ENCODE results near the gene KIF13A. TPM values are rescaled to one million over a fixed set of nuclear protein-coding genes. Genes with fewer than 3 reads are reported as not detected.
A peak's percentile ranks its signal among the peaks of the same experiment; 100 is the strongest.
"Not testable (repeated sequence)": the region's sequence is repeated elsewhere in the genome, so short reads cannot be mapped to it uniquely, and the experiment has no call there.

The KIF13A gene
- total RNA-seq, 1 donor: 25.3 TPM

DNA sequence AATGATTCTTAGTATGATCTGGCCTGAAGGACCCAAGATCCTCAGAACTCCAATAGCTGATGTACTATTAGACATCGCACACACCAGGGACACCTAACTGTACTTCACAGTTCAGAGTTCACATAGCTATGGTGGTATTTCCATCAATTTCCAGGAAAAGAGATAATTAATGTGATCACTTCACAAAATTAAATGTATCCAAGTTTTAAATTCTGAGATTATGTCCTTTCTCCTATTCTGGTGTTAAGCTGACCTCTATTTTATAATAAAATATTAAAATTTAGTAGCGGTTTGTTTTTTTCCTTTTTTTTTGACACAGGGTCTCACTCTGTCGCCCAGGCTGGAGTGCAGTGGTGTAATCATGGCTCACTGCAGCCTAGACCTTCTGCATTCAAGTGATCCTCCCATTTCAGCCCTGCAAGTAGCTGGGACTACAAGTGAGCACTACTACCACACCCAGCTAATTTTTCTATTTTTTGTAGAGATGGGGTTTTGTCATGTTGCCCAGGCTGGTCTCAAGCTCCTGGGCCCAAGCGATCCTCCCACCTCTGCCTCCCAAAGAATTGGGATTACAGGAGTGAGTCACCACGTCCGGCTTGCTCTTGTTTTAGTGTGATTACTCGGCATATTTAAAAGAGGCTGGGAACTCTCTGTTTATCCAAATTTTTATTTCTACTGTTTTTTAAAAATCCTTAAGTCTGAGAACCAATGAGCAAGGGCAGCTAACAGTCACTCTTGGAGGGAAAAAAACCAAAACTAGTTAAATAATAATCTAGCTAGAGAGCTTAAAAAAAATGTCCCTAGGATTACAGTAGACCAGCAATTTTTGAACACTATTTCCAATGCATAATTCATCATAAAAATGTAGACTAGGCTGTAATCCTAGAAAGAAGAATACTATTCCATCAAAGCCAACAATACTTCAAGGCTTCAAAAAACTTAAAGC is 16.0 kb downstream of the KIF13A start:
- DNase-seq (ENCODE audit: low read depth in 2 of 3, low spot score in 2 of 3): no peak

DNA sequence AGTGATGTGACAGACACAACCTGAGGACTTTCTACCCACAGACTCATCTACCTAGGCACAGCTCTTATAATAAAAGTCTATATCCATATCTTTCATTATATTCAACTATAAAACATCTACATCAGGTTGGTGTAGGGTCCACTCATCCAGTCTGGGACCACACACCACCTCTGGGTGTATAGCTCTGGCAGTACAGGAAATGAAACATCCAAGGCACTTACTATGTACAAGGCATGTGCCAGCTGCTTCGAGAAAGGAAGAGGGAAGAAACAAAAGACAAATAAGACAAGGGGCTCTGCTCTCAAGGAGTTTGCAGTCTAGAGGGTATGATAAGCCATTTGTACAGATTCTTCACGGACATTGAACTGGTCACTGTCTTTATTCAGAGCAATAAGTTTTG is 18.6 kb downstream of the KIF13A start:
- no peak for DNase-seq (ENCODE audit: low read depth in 2 of 3, low spot score in 2 of 3)

DNA sequence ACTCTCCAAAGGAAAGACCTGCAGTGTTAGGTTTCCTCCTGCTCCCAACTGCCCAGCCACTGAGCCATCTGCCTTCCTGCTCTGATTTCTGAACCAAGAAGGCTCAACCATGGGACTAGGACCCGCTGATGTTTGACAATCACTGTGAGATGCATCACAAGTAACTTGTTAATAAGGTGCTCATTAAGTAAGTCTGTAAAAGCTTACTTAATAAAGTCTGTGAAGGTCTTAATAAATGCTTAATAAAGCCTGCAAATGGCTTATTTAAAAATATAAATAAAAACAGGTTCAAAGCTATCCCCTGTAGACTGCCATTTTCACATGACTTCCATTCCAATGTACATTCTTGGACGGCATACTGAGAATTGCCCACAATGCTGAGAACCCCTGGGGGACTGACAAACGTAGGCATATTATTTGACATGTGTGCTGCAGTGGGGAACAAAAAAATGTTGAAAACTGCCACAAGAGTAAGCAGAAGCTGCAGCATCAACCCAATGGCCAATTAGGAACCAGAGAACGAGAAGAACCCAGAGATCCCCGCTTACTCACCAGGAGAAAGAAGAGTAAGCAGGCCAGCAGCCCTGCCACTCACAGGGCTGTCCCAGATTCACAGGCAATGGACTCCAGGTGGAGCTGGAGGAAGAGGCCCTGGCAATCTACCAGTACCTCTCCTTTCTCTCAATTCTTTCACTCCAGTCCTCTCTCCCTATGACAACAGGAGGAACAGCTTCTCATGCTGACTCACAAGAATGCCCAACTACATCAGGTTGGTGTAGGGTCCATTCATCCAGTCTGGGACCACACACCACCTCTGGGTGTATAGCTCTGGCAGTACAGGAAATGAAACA is 19.5 kb downstream of the KIF13A start:
- no peak for DNase-seq (ENCODE audit: low read depth in 2 of 3, low spot score in 2 of 3)

DNA sequence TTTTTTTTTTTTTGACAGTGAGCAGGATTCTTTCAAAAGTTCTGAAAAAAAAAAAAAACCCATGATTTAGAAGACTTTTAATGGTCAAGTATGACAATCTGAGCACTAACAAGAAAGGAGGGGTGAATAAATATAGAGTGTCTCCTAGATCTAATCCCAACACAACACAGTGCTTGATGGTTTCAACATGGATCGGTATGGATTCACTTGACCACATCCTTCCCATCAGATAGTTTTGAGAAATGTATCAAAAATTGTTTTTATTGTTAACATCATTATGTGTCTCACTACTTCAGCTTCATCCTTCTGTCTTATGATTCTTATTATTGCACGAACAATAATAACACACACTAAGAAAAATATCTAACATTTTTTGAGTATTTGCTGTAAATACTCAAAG is 21.0 kb downstream of the KIF13A start:
- no peak for DNase-seq (ENCODE audit: low read depth in 2 of 3, low spot score in 2 of 3)

DNA sequence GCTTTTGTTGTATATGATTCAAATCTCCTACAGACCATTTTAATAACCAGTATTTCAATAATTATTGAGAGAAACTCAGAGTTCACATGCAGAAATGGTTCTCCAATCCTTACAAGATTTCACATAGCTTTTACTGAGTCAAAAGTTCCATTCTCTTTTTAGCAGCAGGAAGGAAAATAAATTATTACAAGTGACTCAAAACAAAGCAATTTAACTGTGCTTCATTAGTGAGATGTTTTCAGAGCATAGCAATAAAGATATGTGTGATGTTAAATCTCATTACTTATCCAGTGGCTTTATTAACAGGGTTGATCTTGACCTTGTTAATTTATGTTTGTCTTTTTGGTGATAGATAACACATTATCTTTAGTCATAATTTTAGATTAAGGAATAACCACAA is 22.0 kb downstream of the KIF13A start:
- no peak for DNase-seq (ENCODE audit: low read depth in 2 of 3, low spot score in 2 of 3)

DNA sequence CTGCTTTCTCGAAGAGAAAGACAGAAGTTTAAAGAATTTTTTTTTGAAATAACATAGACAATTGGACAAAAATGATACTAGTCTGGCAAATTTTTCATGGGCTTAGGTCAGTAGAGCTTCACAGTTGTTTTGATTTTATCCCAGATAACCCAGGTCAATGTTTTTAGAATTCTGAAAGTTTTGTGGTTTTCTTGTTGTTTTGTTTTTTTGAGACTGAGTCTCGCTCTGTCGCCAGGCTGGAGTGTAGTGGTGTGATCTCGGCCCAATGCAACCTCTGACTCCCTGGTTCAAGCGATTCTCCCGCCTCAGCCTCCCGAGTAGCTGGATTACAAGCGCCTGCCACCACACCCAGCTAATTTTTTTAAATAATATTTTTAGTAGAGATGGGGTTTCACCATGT is 22.8 kb downstream of the KIF13A start:
- no peak for DNase-seq (ENCODE audit: low read depth in 2 of 3, low spot score in 2 of 3)

DNA sequence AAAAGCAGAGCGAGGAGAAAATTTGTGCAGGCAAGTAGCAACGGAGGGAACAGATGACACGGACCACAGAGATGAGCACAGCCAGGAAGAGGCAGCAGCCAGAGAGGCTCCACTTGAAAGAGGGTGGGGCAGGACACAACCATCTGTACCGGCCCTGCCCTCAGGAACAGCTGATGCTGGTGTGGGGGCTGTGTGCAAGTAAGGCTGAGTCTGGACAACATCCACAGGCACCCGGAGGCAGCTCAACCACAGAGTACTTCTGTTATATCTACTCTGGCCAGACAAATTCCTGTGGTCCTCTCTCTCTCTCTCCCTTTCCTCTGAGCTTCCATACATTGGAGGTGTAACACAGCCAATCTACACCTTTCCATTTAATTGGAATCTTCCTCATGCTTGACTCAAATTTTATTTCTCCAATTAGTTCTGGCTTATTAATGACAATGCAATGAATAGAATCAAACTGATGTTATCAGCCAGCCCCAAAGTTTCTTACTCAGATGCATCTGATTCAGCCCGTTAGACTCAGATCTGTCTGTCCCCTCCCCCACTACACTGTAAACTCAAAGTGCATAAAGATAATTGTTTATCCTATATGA is 24.9 kb downstream of the KIF13A start:
- peak in 2 of 3 donors; percentile 64 to 80 for DNase-seq (ENCODE audit: low read depth in 2 of 3, low spot score in 2 of 3)

DNA sequence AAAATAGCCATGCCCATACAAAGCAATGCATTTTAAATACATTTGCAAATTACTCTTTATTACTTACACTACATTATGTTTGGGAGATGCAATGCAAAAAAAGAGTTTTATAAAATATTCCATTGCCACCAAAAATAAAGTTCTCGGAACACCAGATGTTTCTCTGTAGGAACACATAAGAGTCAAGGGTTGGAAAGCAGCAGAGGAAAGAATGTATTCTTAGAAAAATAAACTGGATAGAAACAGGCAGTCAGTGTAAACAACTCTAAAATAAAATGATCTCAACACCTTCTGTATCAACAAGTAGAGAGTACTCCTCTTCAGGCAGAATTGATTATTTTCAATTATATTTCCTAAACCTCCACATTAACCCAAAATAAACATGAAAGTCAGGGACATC is 28.1 kb downstream of the KIF13A start:
- no peak for DNase-seq (ENCODE audit: low read depth in 2 of 3, low spot score in 2 of 3)

DNA sequence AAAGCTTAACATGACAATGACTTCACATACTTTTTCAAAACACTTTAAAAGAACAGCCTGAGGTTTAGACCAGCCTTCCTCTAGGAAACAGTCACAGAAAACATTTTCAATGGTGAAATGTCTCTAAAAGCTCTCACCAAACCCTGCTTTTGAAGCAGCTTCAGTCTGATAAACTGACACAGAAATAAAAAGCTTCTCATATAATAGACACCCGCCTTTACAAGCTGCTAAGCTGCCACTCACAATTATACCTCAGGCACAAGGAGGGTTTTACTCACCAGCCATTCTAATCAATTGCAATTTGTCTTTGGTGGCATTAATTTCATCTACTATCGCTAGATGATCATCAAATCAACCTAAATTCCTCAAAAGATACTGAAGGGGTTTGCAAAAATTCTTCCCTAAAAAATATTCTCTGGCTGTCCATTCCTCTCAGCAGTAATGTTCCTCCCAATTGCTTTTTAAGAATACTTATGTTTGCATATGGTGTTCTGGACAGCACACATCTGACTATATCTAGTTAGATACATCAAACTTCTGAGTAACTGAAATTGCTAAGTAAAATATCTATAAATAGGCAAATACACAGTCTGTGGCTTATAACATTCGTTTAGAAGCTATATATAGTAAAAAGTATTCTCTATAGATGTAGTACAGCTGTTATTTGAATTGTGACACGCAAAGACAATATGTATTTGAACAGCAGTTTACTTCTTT is 29.4 kb downstream of the KIF13A start:
- no peak for DNase-seq (ENCODE audit: low read depth in 2 of 3, low spot score in 2 of 3)

DNA sequence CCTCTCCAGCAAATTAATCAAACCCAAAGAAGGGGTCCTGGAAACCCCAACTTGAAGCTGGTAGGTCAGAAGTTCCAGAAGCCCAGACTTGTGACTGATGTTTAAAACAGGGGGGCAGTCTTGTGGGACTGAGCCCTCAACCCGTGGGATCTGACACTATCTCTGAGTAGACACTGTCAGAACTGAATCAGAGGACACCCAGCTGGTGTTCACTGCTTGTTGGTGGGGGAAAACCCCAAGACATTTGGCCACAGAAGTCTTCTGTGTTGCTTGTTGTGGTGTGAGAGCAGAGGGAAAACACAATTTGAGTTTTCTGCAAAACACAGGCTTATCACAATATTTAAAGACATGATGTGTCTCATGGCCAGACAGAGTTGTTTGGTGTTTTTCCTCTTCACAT is 29.9 kb downstream of the KIF13A start:
- DNase-seq (ENCODE audit: low read depth in 2 of 3, low spot score in 2 of 3): peak in 2 of 3 donors; percentile 27 to 39

DNA sequence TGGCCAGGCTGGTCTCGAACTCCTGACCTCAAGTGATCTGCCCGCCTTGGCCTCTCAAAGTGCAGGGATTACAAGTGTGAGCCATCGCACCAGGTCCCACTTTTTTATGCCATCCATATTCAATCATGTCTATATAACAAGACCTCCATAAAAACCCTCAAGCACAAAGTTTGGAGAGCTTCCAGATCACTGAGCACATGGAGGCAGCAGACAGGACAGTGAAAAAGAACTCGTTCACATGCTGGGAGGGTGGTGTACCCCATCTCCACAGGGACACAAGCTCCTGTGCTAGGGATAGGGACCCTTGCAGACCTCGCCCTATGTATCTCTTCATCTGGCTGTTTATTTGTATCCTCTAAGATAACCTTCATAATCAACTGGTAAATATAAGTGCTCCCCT is 30.3 kb downstream of the KIF13A start:
- no peak for DNase-seq (ENCODE audit: low read depth in 2 of 3, low spot score in 2 of 3)

DNA sequence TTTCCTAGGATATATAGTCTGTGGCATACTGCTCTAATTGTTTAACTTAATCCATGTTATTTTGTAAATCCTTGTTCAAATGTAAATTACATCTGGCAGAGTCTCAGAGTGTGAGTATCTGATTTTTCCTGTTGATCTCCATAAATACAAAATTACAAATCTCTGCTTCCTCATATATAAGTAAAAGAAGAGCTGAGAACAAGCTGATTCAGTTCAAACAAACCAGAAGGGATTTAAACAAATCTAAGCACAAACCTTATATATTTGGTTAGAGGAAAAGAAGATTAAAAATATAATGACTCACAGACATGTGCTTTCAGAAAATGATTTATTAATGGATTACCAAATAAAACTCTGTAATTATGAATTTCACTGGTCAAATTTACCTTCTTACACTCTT is 37.3 kb downstream of the KIF13A start:
- DNase-seq (ENCODE audit: low read depth in 2 of 3, low spot score in 2 of 3): no peak

DNA sequence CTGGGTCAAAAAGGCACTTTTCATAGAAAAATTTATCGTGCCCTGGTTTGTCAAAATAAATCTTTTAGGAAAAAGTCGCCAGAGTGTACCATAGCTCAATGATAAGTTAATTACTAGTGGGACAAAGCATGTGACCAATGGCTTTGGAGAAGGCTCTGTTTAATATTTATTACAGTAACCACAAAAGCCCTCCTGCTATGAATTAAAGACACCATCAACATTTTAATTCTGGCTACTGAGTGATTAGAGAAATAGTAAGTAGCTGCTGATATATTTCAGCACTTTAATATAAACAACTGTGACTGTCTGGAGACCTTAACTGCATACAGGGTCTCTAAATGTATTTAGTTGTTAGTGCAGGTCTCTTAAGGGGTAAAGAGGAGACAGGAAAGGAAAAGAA is 38.3 kb downstream of the KIF13A start:
- DNase-seq (ENCODE audit: low read depth in 2 of 3, low spot score in 2 of 3): no peak

DNA sequence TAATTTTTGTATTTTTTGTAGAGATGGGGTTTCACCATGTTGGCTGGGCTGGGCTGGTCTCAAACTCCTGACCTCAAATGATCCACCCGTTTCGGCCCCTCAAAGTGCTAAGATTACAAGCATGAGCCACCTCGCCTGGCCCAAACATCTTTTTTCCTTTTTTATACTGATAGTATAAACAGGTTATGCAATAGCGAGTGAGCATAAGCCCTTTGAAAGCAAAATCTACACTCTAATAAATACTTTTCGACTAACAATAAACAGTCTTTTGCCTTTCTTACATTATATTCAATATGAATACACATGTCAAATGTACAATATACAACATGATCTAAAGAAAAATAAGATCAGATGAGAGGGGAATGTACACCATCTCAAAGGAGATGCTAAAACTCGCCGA is 38.7 kb downstream of the KIF13A start:
- no peak for DNase-seq (ENCODE audit: low read depth in 2 of 3, low spot score in 2 of 3)

DNA sequence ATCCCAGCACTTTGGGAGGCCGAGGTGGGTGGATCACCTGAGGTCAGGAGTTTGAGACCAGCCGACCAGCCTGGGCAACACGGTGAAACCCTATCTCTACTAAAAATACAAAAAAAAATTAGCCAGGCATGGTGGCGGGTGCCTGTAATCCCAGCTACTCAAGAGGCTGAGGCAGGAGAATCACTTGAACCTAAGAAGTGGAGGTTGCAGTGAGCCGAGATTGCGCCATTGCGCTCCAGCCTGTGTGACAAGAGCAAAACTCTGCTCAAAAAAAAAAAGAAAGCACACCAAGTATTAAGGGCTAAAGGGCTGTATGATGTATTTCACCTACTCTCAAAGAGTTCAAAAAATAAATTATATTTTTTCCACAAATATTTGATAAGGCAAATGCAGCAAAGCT is 39.9 kb downstream of the KIF13A start:
- DNase-seq (ENCODE audit: low read depth in 2 of 3, low spot score in 2 of 3): not testable (repeated sequence)

DNA sequence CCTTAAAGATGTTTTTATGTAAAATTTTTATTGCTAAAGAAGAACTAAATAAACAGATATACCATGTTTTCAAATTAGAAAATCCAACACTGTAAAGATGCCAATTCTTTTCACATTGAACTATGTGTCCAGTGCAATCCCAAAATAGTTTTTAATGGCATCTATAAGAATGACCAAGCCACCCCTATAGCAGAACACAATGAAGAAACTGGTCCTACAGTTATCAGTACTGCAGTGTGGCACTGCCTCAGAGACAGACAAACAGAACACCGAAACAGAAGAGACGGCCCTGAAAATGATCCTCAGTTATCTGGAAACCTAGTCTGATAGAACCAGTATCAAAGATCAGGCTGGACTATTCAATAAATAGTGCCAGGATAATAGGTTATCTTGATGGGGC is 41.9 kb downstream of the KIF13A start:
- DNase-seq (ENCODE audit: low read depth in 2 of 3, low spot score in 2 of 3): no peak

DNA sequence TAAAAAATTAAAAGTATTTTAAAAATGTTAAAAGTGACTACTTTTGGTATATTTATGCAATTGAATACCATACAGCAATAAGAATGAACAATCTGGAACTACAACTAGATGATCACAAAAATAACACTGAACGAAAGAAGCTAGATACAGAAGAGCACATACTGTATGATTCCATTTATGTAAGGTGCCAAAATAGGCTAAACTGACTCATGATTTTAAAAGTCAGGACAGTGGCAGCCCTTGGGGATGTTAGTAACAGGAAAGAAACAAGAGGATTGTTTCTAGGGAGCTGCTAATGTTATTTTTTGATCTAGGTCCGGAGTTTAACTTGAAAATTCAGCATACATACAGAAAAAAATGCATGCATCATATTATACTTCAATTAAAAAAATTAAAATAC is 42.3 kb downstream of the KIF13A start:
- no peak for DNase-seq (ENCODE audit: low read depth in 2 of 3, low spot score in 2 of 3)

DNA sequence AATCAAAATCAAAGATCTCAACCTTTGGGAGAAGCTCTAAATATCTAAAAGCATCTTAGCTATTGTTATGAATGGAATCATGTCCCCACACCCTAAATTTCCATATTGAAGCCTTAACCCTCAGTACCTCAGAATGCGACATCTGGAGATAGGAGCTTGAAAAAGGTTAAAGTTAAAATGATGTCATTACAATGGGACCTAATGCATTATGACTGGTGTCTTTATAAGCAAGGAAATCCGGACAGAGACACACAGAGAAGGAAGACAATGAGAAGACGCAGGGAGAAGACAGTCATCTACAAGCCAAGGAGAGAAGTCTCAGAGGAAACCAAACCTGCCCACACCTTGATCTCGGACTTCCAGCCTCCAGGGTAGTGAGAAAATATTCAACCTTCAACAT is 46.1 kb downstream of the KIF13A start:
- no peak for DNase-seq (ENCODE audit: low read depth in 2 of 3, low spot score in 2 of 3)

DNA sequence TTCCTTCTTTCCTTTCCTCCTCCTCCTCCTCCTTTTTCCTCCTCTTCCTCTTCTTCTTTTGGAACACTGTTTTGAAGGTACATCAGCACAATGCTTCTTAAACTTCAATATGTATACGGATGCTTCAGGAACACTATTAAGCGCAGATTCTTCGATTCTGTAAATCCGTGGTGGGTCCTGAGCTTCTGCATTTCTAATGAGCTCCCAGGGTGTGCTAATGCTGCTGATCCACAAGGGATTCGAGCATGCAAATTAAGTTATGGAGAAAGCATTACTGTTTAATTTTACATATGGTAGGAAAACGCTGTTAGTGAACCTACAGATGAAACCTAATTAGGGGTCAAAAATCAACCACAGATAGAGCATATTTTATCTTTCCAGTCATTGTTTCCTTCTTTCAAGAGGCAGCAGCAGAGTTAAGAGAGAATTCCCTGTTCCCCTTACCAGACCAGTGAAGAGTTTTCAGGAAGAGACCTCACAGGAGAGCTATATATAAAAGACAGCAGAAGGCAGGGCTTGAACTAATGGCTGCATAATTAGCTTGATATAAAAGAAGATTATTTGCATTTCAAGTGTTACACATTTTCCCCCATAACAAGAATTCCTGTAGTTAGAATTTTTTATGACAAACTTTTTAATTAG is 47.2 kb downstream of the KIF13A start:
- DNase-seq (ENCODE audit: low read depth in 2 of 3, low spot score in 2 of 3): no peak

DNA sequence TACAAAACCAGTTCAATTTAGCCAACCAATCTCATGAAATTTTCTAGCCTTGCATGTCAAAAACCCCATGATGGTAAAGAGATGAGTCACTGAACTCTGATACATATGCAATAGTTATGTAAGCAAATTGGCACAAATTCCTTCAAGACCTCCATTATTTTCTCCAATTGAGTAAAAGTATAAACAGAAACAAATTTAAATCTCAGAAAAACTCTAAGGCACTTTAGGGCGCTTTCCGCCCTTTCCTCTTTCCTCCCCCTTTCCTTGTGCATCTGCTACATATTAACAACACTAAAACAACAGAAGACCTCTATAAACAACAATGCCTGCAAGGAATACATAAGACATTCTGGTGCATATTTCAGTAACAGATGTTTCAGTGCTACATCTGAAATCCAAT is 48.5 kb downstream of the KIF13A start:
- DNase-seq (ENCODE audit: low read depth in 2 of 3, low spot score in 2 of 3): no peak
